Karpas-422 (cell line): Measurements from ENCODE around the gene LY86. TPM values are rescaled to one million over a fixed set of nuclear protein-coding genes. Genes with fewer than 3 reads are reported as not detected.

Source experiments
- DNase-seq: peaks from one replicate; pipeline ENCODE4 v3.0.0-alpha.2; 2015
- H2AFZ ChIP-seq: fragments of 200-600 bp; sonication (generic); 2 replicates; pipeline ENCODE4 v1.6.1; 2014; ENCODE audit warnings: antibody characterized with exemption, low read length, mixed read lengths
- H3K27ac ChIP-seq: fragments of 200-600 bp; sonication (generic); 2 replicates; pipeline ENCODE4 v1.5.1; 2014; ENCODE audit warnings: mild to moderate bottlenecking, low read length, moderate library complexity
- H3K27me3 ChIP-seq: fragments of 200-600 bp; sonication (generic); 2 replicates; pipeline ENCODE4 v1.6.1; 2014; ENCODE audit warnings: low read length, mixed read lengths
- H3K36me3 ChIP-seq: fragments of 200-600 bp; sonication (generic); 2 replicates; pipeline ENCODE4 v1.6.1; 2014; ENCODE audit warnings: low read length, mixed read lengths; ENCODE audit not compliant: insufficient read depth
- H3K4me1 ChIP-seq: fragments of 200-600 bp; sonication (generic); 2 replicates; pipeline ENCODE4 v1.6.1; 2014; ENCODE audit warnings: mild to moderate bottlenecking, low read length, mixed read lengths
- H3K4me2 ChIP-seq: fragments of 200-600 bp; sonication (generic); 2 replicates; pipeline ENCODE4 v1.6.1; 2014; ENCODE audit warnings: low read length, low read depth, mild to moderate bottlenecking; ENCODE audit not compliant: poor library complexity, severe bottlenecking
- H3K4me3 ChIP-seq: fragments of 200-600 bp; sonication (generic); 2 replicates; pipeline ENCODE4 v1.5.1; 2014; ENCODE audit warnings: mild to moderate bottlenecking, antibody characterized with exemption, low read length, mixed read lengths
- H3K79me2 ChIP-seq: fragments of 200-600 bp; sonication (generic); 2 replicates; pipeline ENCODE4 v1.6.1; 2014; ENCODE audit warnings: mild to moderate bottlenecking, low read length, mixed read lengths
- H3K9ac ChIP-seq: fragments of 200-600 bp; sonication (generic); 2 replicates; pipeline ENCODE4 v1.6.0; 2014; ENCODE audit warnings: low read length
- H3K9me2 ChIP-seq: fragments of 200-600 bp; sonication (generic), shearing (Covaris generic); replicated peaks from 2 replicates; pipeline ENCODE4 v1.6.0; 2014; ENCODE audit warnings: mild to moderate bottlenecking, low read length, moderate library complexity; ENCODE audit not compliant: insufficient read depth
- H3K9me3 ChIP-seq: fragments of 300-700, 200-600 bp; sonication (generic); 2 replicates; pipeline ENCODE4 v1.6.1; 2014; ENCODE audit warnings: low read length, mixed read lengths
- H4K20me1 ChIP-seq: fragments of 200-600 bp; sonication (generic); 2 replicates; pipeline ENCODE4 v1.6.1; 2014; ENCODE audit warnings: mild to moderate bottlenecking, antibody characterized with exemption, low read length, low read depth; ENCODE audit not compliant: insufficient read depth
- total RNA-seq: library from RNA; depleted of rRNA; stranded (reverse); fragments of >200 nt; shearing (Covaris generic); gene quantifications from 2 replicates; pipeline ENCODE4 v1.2.3, GENCODE V29; 2014; ENCODE audit warnings: low replicate concordance

LY86 gene
- total RNA-seq, 1 experiment from 2014 or later: 187 TPM

GRCh38 chr6:6595952-6596351, 7.4 kb downstream of the LY86 start:
- Histone ChIP-seq H2AFZ (no peak overlapping the region), H3K4me1 (peaks cover 42% of the 10 kb centered on the region), H3K4me2 (no peak overlapping the region), H3K36me3 (peaks cover 85% of the 10 kb centered on the region), H4K20me1 (0 out of 2 replicates have a peak, but pooled peaks cover 6% of the 10 kb centered on the region), H3K9ac (no peak overlapping the region), H3K27ac (0 out of 2 replicates have a peak overlapping the region, but pooled peaks have one; percentile 13), H3K9me2 (no peaks in the 10 kb centered on the region), H3K27me3 (no peaks in the 10 kb centered on the region), H3K4me3 (no peak overlapping the region), H3K9me3 (no peaks in the 10 kb centered on the region), H3K79me2 (peaks cover 97% of the 10 kb centered on the region)
- DNase-seq: no peak

- H3K36me3 ChIP-seq: peaks cover 84% of the 10 kb centered on the region
- no peak for DNase-seq
These were observed 8.2 kb downstream of the LY86 start for GRCh38 chr6:6596529-6597328.

GRCh38 chr6:6597682-6598081, 9.2 kb downstream of the LY86 start:
- Histone ChIP-seq H3K36me3 (peaks cover 87% of the 10 kb centered on the region), H3K9me3 (no peaks in the 10 kb centered on the region; the same call in 1 of the 2 replicates), H3K4me3 (no peak overlapping the region), H2AFZ (no peak overlapping the region), H3K9me2 (no peaks in the 10 kb centered on the region), H3K9ac (no peak overlapping the region), H3K79me2 (peaks cover 94% of the 10 kb centered on the region), H3K27me3 (no peaks in the 10 kb centered on the region), H3K4me1 (peaks cover 29% of the 10 kb centered on the region), H4K20me1 (0 out of 2 replicates have a peak, but pooled peaks cover 6% of the 10 kb centered on the region), H3K27ac (no peak overlapping the region), H3K4me2 (no peak overlapping the region)
- no peak for DNase-seq

More at GRCh38 chr6:6596529-6597328, 8.2 kb downstream of the LY86 start:
- Histone ChIP-seq H3K27me3 (no peaks in the 10 kb centered on the region), H3K9ac (no peak overlapping the region), H3K9me2 (no peaks in the 10 kb centered on the region), H3K4me1 (peaks cover 34% of the 10 kb centered on the region), H3K4me3 (no peak overlapping the region), H4K20me1 (0 out of 2 replicates have a peak, but pooled peaks cover 6% of the 10 kb centered on the region), H2AFZ (no peak overlapping the region), H3K27ac (no peak overlapping the region), H3K79me2 (peaks cover 94% of the 10 kb centered on the region), H3K4me2 (no peak overlapping the region), H3K9me3 (no peaks in the 10 kb centered on the region)

- H3K27me3 ChIP-seq: no peaks in the 10 kb centered on the region
- peaks cover 83% of the 10 kb centered on the region for H3K36me3 ChIP-seq
- no peak overlapping the region for H2AFZ ChIP-seq
- no peak for DNase-seq
- no peaks in the 10 kb centered on the region for H3K9me2 ChIP-seq
- peaks cover 90% of the 10 kb centered on the region for H3K79me2 ChIP-seq
- H3K9me3 ChIP-seq: peaks cover 2% of the 10 kb centered on the region
- no peak overlapping the region for H3K27ac ChIP-seq
- H3K4me1 ChIP-seq: peaks cover 17% of the 10 kb centered on the region
- no peak overlapping the region for H3K4me3 ChIP-seq
- H3K4me2 ChIP-seq: no peak overlapping the region
- H3K9ac ChIP-seq: no peak overlapping the region
- 0 out of 2 replicates have a peak, but pooled peaks cover 6% of the 10 kb centered on the region for H4K20me1 ChIP-seq
These were observed 11.0 kb downstream of the LY86 start for GRCh38 chr6:6599468-6599873.

- Histone ChIP-seq H3K9ac (no peak overlapping the region), H2AFZ (no peak overlapping the region), H3K79me2 (peaks cover 92% of the 10 kb centered on the region), H3K9me3 (peaks cover 2% of the 10 kb centered on the region), H4K20me1 (0 out of 2 replicates have a peak, but pooled peaks cover 6% of the 10 kb centered on the region), H3K27ac (no peak overlapping the region), H3K4me3 (no peak overlapping the region), H3K36me3 (peaks cover 86% of the 10 kb centered on the region), H3K4me1 (peaks cover 13% of the 10 kb centered on the region), H3K4me2 (no peak overlapping the region), H3K27me3 (no peaks in the 10 kb centered on the region), H3K9me2 (no peaks in the 10 kb centered on the region)
- DNase-seq: no peak
These were observed 12.4 kb downstream of the LY86 start for GRCh38 chr6:6600875-6601274.

- no peak for DNase-seq
- Histone ChIP-seq H3K4me2 (no peak overlapping the region), H3K27ac (no peak overlapping the region), H3K4me3 (no peak overlapping the region), H2AFZ (no peak overlapping the region), H4K20me1 (0 out of 2 replicates have a peak, but pooled peaks cover 6% of the 10 kb centered on the region), H3K9ac (no peak overlapping the region), H3K79me2 (peaks cover 86% of the 10 kb centered on the region), H3K9me2 (no peaks in the 10 kb centered on the region), H3K27me3 (no peaks in the 10 kb centered on the region), H3K36me3 (peaks cover 79% of the 10 kb centered on the region), H3K9me3 (peaks cover 2% of the 10 kb centered on the region), H3K4me1 (peaks cover 13% of the 10 kb centered on the region)
These were observed 13.7 kb downstream of the LY86 start for GRCh38 chr6:6602262-6602661.

- no peak overlapping the region for H3K4me3 ChIP-seq
- H3K36me3 ChIP-seq: peaks cover 80% of the 10 kb centered on the region
- H2AFZ ChIP-seq: no peak overlapping the region
- H3K9me3 ChIP-seq: peaks cover 2% of the 10 kb centered on the region
- H3K4me2 ChIP-seq: no peak overlapping the region
- peaks cover 80% of the 10 kb centered on the region for H3K79me2 ChIP-seq
- DNase-seq: no peak
- no peak overlapping the region for H3K9ac ChIP-seq
- 0 out of 2 replicates have a peak, but pooled peaks cover 6% of the 10 kb centered on the region for H4K20me1 ChIP-seq
- H3K9me2 ChIP-seq: no peaks in the 10 kb centered on the region
- H3K4me1 ChIP-seq: peaks cover 14% of the 10 kb centered on the region
- no peaks in the 10 kb centered on the region for H3K27me3 ChIP-seq
- 0 out of 2 replicates have a peak overlapping the region, but pooled peaks have one; percentile 40 for H3K27ac ChIP-seq
These were observed 14.8 kb downstream of the LY86 start for GRCh38 chr6:6603317-6603716.

GRCh38 chr6:6604015-6604414, 15.5 kb downstream of the LY86 start:
- Histone ChIP-seq H3K4me2 (no peak overlapping the region), H3K36me3 (peaks cover 80% of the 10 kb centered on the region), H3K79me2 (peaks cover 80% of the 10 kb centered on the region), H3K9ac (no peak overlapping the region), H3K4me1 (peaks cover 19% of the 10 kb centered on the region), H3K9me2 (no peaks in the 10 kb centered on the region), H3K9me3 (peaks cover 2% of the 10 kb centered on the region), H4K20me1 (0 out of 2 replicates have a peak, but pooled peaks cover 4% of the 10 kb centered on the region), H3K4me3 (no peak overlapping the region), H3K27me3 (no peaks in the 10 kb centered on the region), H3K27ac (peak overlapping the region; percentile 40; the same call in 1 of the 2 replicates), H2AFZ (no peak overlapping the region)
- DNase-seq: no peak
